A549 treated with Mapracorat at 1 μM for 4 hours (cell line): ENCODE results near the gene PCYT1A. TPM values are rescaled to one million over a fixed set of nuclear protein-coding genes. Genes with fewer than 3 reads are reported as not detected.

ENCODE experiments used
- total RNA-seq: library from RNA; stranded (reverse); fragments of 200-300 nt; extraction: Qiagen RNA extraction; gene quantifications from 5 replicates; pipeline ENCODE4 v1.2.3, GENCODE V29; 2022

The PCYT1A gene
- 29.3 to 35.0 TPM (median 33.1 TPM) in 5 replicates for total RNA-seq

DNA sequence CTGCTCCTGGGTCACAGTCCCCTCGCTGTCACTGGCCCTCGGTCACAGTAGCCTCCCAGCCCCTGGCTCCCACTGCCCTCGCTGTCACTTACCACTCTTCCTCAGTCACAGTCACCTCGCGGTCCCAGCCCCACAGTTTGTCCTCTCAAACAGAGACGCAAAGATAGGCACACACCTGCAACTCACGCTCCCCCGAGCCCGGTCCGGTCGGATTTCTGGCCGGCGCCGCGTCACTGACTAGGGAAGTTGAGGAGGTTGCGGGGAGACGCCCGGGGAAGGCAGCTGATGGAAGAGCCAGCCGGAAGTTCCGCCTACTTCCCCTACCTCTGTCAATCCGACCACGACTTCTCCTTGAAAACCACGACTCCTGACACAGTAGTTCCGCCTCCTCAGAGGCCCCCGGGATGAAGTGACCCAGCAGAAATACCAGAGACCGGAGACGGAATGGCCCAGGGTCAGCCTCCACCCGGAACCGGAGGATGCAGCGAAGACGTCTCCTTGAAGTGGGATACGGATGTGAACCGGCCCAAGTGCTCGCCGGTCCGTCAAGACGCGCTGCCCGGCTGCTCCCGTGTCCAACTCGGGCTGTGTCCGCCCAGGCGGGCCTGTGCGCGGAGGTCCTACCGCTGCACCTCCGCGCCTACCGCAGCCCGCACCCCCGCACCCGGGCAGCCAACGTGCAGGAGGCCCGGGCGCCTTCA, at the start of gene PCYT1A:
Gene PCYT1A (minus strand): TSS at position 287 of the 701 bp plus-strand sequence. CDS start 17,195 bp downstream, outside the sequence.

DNA sequence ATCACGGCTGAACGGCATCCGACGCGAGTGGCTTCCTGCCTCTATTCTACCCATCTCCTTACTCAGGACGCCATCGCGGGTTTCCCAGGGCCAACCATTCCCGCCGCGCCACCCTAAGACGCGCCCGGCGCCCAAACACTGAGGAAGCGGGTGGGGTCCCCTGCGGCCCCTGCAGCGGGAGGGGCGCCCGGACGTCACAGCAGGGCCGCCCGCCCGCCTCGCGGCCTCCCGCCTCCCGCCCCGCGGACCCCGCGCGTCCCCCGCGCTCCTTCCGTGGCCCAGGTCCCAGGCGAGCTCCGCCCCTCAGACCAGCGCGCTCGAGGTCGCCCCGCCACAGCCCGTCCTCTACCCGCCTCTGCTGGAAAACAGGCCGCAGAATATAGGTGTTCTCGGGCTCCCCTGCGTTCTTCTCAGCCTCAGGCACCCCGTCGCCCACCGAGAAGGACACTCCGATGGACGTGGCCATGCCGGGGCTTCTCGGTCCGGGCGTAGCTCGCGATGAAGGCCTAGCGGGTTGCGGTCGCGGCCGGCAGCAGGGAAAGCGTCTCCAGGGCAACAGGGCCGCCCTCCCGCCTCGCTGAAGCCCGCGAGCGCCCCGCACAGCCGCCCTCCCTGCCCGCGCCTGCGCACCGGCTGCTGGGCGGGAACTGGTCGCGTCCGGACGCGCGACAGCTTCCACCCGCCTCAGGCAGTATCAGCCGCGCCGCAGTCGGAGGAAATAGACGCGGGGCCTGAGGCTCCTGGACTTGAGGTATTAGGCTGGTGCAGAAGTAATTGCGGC, 30.4 kb upstream of the PCYT1A start, which contains the start of gene DYNLT2B:
Gene DYNLT2B (minus strand): TSS at position 554 of the 781 bp plus-strand sequence. CDS start 88 bp downstream, at position 466.

DNA sequence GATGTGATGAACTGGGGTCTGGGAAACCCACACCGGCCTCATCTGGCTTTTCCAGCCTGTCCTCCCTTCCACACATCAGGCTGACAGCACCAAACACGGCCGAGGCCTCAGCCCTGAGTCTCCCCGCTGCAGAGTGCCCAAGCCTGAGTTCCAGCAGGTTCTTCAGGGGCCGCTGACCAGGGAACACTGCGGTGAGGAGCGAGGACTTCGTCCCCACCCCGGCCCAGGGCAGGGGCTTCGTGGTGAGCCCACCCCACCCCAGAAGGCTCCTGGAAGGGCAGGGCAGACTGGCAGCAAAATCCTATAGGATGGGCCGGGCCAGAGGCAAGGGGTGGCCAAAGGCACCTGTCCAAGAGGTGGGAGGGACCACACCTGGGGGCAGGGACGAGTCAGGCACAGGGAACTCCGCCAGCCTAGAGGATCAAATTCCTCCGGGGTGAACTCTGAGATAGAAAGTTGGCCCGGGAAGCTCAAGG, 71.4 kb downstream of the PCYT1A start, which contains the start of gene SLC51A:
Gene SLC51A (plus strand): TSS at position 446 of the 476 bp plus-strand sequence. CDS start 179 bp downstream, outside the sequence.

DNA sequence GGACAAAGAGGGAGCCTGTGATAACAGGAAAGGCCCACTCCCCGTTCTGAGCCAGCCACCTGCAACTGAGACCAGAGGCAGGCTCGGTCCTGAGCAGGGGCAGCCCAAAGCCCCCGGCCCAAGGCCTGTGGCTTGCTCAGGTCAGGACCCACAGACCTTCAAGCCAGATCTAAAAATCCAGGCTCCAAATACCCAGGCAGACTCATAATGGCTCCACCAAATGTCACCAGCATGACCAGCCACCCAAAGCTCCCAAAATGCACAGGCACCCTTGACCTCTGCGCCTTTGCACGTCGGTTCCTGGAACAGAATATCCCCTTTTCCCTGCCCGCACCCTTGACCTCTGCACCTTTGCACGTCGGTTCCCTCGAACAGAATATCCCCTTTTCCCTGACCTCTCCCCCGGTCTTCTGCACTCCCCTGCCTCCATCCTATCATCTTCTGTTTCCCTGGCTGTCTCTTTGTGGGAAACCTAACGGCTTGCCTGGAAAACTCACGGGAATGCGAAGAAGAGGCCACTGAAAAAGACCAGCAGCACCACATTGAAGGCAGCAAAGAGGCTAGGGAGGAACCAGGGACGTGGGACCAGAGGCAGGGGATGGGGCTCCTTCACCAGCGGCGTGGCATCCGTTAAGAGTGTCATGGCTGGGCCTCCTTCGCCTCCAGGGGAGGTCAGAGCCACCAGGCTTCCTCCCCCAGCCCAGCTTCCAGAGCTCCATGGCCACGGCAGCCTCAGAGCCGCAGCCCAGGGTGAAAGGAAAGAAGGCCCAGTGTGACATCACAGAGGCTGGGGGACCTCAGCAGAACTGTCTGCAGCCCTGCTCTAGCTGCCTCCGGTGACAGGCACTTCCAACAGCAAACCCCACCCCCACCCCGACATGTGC, 76.6 kb downstream of the PCYT1A start, which contains the start of gene ZDHHC19:
Gene ZDHHC19 (minus strand): TSS at position 728 of the 884 bp plus-strand sequence. CDS start 85 bp downstream, at position 643.

Other genes starting within 250 kb of the PCYT1A start
- gene TFRC, start 205.6 kb downstream of the PCYT1A start, total RNA-seq, result 81.3 to 98.2 TPM (median 87.2 TPM) in 5 replicates
- 0.29 to 0.38 TPM (median 0.34 TPM) in 3 of 5 replicates, not detected in the others for gene ZDHHC19, start 76.3 kb downstream of the PCYT1A start, total RNA-seq
- gene SLC51A, start 71.2 kb downstream of the PCYT1A start, total RNA-seq, result not detected in 5 replicates
- gene DYNLT2B, start 30.5 kb upstream of the PCYT1A start, total RNA-seq, result 21.1 to 27.5 TPM (median 23.6 TPM) in 5 replicates
- gene TM4SF19, start 50.7 kb upstream of the PCYT1A start, total RNA-seq, result 7.1 to 11.6 TPM (median 9.0 TPM) in 5 replicates
- 5.5 to 9.5 TPM (median 8.9 TPM) in 5 replicates for gene UBXN7, start 144.7 kb upstream of the PCYT1A start, total RNA-seq
- gene RNF168, start 216.0 kb upstream of the PCYT1A start, total RNA-seq, result 3.4 to 4.9 TPM (median 4.0 TPM) in 5 replicates
- not detected in 5 replicates for gene SMCO1, start 227.6 kb upstream of the PCYT1A start, total RNA-seq